Mononuclear cell (primary cell): ENCODE data around the gene STRBP. TPM values are rescaled to one million over a fixed set of nuclear protein-coding genes. Genes with fewer than 3 reads are reported as not detected.

ENCODE experiments used
- H3K27me3 ChIP-seq: 2 replicates; pipeline ENCODE4 v1.6.0; 2011; ENCODE audit warnings: low read length, control low read depth; ENCODE audit not compliant: insufficient read depth
- H3K4me1 ChIP-seq: 2 replicates; pipeline ENCODE4 v1.5.1; 2011; ENCODE audit warnings: mild to moderate bottlenecking, low read length, control low read depth; ENCODE audit not compliant: insufficient read depth
- H3K4me3 ChIP-seq: 2 replicates; pipeline ENCODE4 v1.5.1; 2011; ENCODE audit warnings: mild to moderate bottlenecking, low read length, moderate library complexity
- H3K9me3 ChIP-seq: 2 replicates; pipeline ENCODE4 v1.5.1; 2011; ENCODE audit warnings: low read depth, mild to moderate bottlenecking, control low read depth, low read length
- total RNA-seq: library from RNA; depleted of rRNA; stranded (reverse); fragments of >200 nt; gene quantifications from one replicate; pipeline ENCODE4 v1.2.3, GENCODE V29; 2012

The STRBP gene
- total RNA-seq, 1 donor: 13.6 TPM

DNA sequence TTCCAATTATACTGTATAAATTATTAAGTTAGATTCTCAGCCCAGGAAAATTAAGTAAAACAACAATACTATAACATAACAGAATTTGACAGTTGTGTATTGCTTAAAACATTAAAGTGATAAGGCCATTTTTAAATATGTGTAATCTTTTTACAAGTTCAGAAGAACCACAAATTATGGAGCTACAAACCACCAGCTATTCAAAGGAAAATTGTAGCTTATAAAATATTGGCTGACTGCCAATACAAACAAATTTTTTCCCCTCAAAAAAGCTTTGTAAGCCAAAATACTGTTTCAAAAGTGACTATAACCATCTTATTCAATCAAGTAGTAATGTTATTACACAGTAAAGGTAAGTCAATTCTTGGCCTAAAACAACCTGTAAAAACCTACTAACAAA is 21.9 kb downstream of the STRBP start:
- Histone ChIP-seq H3K4me3 (no peak overlapping the region), H3K27me3 (no peaks in the 10 kb centered on the region), H3K4me1 (no peaks in the 10 kb centered on the region), H3K9me3 (no peaks in the 10 kb centered on the region)

GRCh38 chr9:123239726-123240125 is 28.7 kb downstream of the STRBP start:
- Histone ChIP-seq H3K4me1 (peaks cover 8% of the 10 kb centered on the region), H3K4me3 (no peak overlapping the region), H3K9me3 (no peaks in the 10 kb centered on the region), H3K27me3 (no peaks in the 10 kb centered on the region)

- H3K27me3 ChIP-seq: no peaks in the 10 kb centered on the region
- no peak overlapping the region for H3K4me3 ChIP-seq
- no peaks in the 10 kb centered on the region for H3K9me3 ChIP-seq
- H3K4me1 ChIP-seq: peaks cover 8% of the 10 kb centered on the region
These were observed 30.0 kb downstream of the STRBP start for GRCh38 chr9:123238365-123238764.

GRCh38 chr9:123237220-123237619 is 31.2 kb downstream of the STRBP start:
- Histone ChIP-seq H3K27me3 (no peaks in the 10 kb centered on the region), H3K4me1 (peaks cover 8% of the 10 kb centered on the region), H3K4me3 (no peak overlapping the region), H3K9me3 (no peaks in the 10 kb centered on the region)

- peaks cover 8% of the 10 kb centered on the region for H3K4me1 ChIP-seq
- no peak overlapping the region for H3K4me3 ChIP-seq
- H3K27me3 ChIP-seq: no peaks in the 10 kb centered on the region
- H3K9me3 ChIP-seq: no peaks in the 10 kb centered on the region
These were observed 32.9 kb downstream of the STRBP start for GRCh38 chr9:123235448-123235847.

- H3K4me1 ChIP-seq: peaks cover 8% of the 10 kb centered on the region
- H3K4me3 ChIP-seq: no peak overlapping the region
- H3K9me3 ChIP-seq: no peaks in the 10 kb centered on the region
- H3K27me3 ChIP-seq: no peaks in the 10 kb centered on the region
These were observed 33.5 kb downstream of the STRBP start for GRCh38 chr9:123234853-123235252.

GRCh38 chr9:123232332-123232731 is 36.1 kb downstream of the STRBP start:
- no peaks in the 10 kb centered on the region for H3K4me1 ChIP-seq
- no peaks in the 10 kb centered on the region for H3K9me3 ChIP-seq
- H3K4me3 ChIP-seq: no peak overlapping the region
- no peaks in the 10 kb centered on the region for H3K27me3 ChIP-seq

DNA sequence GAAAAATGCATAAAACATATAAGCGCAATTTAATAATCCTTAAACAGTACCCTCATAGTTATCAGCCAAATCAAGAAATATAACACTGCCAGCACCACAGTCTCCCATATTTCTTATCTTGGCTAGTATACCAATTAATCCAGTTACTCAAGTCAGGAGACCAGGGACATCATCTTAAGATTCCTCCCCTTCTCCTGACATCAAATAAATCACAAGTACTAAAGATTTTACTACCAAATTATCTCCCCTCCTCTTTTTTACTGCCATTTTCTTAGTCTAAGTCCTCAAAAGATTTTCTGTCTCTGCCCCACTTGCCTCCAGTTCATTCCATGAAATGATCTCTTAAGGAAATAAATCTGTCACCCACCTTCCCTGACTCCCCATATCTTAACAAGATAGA is 37.0 kb downstream of the STRBP start:
- Histone ChIP-seq H3K9me3 (no peaks in the 10 kb centered on the region), H3K4me1 (no peaks in the 10 kb centered on the region), H3K27me3 (no peaks in the 10 kb centered on the region), H3K4me3 (no peak overlapping the region)

GRCh38 chr9:123228967-123229366 is 39.4 kb downstream of the STRBP start:
- no peaks in the 10 kb centered on the region for H3K9me3 ChIP-seq
- H3K27me3 ChIP-seq: no peaks in the 10 kb centered on the region
- H3K4me3 ChIP-seq: no peak overlapping the region
- H3K4me1 ChIP-seq: peaks cover 6% of the 10 kb centered on the region

- no peaks in the 10 kb centered on the region for H3K9me3 ChIP-seq
- no peaks in the 10 kb centered on the region for H3K27me3 ChIP-seq
- H3K4me3 ChIP-seq: no peak overlapping the region
- H3K4me1 ChIP-seq: peaks cover 7% of the 10 kb centered on the region
These were observed 42.4 kb downstream of the STRBP start for GRCh38 chr9:123225995-123226394.

- Histone ChIP-seq H3K9me3 (no peaks in the 10 kb centered on the region), H3K27me3 (no peaks in the 10 kb centered on the region), H3K4me3 (no peak overlapping the region), H3K4me1 (peaks cover 8% of the 10 kb centered on the region)
These were observed 43.0 kb downstream of the STRBP start for GRCh38 chr9:123225374-123225813.

DNA sequence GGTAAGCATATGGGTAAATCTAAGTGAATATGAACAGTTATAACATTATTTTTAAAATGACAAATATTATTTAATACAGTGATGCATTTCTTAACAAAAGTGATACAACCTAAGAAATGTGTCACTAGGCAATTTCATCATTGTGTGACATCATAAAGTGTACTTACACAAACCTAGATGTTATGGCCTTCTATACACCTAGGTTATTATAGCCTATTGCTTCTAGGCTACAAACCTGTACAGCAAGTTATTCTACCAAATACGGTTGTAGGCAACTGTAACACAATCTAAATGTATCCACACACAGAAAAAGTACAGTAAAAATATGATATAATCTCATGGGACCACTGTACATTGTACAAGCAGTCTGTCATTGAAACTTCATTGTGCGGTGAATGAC is 48.3 kb downstream of the STRBP start:
- Histone ChIP-seq H3K4me3 (no peak overlapping the region), H3K9me3 (no peaks in the 10 kb centered on the region), H3K4me1 (peaks cover 3% of the 10 kb centered on the region)

DNA sequence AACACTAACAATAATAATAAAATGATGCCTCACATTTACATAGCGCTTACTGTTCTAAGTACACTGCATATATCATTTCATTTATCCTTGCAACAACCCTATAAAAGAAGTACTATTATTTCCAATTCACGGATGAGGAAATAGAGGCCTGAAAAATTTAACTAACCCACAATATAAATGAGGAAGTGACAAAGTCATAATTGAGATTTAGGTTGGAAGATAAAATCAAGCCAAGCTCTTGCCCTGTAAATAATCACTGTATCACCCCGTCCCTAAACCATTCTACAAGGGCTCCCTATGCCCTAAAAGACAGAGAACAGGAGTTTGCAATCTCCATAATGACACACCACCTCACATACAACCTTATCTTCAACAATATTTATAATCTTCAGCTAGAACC is 49.6 kb downstream of the STRBP start:
- H3K4me1 ChIP-seq: peaks cover 3% of the 10 kb centered on the region

More for the DNA sequence above, 48.3 kb downstream of the STRBP start:
- no peaks in the 10 kb centered on the region for H3K27me3 ChIP-seq

GRCh38 chr9:123217128-123217654 is 51.2 kb downstream of the STRBP start:
- Histone ChIP-seq H3K4me1 (peaks cover 3% of the 10 kb centered on the region), H3K4me3 (no peak overlapping the region), H3K27me3 (no peaks in the 10 kb centered on the region), H3K9me3 (no peaks in the 10 kb centered on the region)

More for the DNA sequence above, 49.6 kb downstream of the STRBP start:
- H3K9me3 ChIP-seq: no peaks in the 10 kb centered on the region
- H3K4me3 ChIP-seq: no peak overlapping the region
- H3K27me3 ChIP-seq: no peaks in the 10 kb centered on the region

GRCh38 chr9:123216251-123216797 is 52.1 kb downstream of the STRBP start:
- H3K9me3 ChIP-seq: no peaks in the 10 kb centered on the region
- no peak overlapping the region for H3K4me3 ChIP-seq
- H3K27me3 ChIP-seq: no peaks in the 10 kb centered on the region
- H3K4me1 ChIP-seq: peaks cover 3% of the 10 kb centered on the region

DNA sequence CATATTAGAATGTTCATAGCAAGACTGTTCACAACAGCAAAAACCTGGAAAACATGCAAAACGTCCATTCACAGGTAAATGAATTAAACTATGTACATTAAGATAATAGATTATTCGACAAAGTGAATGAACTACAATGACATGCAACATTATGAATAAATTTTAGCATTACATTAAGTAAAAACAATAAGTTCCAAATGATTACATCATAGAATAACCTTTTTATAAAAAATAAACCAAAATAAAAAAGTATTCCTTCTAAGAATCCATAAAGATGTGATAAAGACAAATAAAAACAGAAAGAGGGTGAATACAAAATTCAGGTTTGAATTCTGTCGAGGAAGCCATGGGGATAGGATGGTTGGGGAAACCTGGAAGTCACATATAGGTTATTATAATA is 57.3 kb downstream of the STRBP start:
- no peaks in the 10 kb centered on the region for H3K27me3 ChIP-seq
- H3K4me1 ChIP-seq: no peaks in the 10 kb centered on the region
- H3K9me3 ChIP-seq: no peaks in the 10 kb centered on the region
- no peak overlapping the region for H3K4me3 ChIP-seq
